B cell (primary cell): ENCODE measurements around the gene BLCAP. TPM values are rescaled to one million over a fixed set of nuclear protein-coding genes. Genes with fewer than 3 reads are reported as not detected.
A peak's percentile ranks its signal among the peaks of the same experiment; 100 is the strongest.

Experiments used
- ATAC-seq: fragments of 200-7000 bp; cut with Tn5 transposase; one replicate; pipeline ENCODE4 v1.10.0; 2021; ENCODE audit warnings: low read depth, mild to moderate bottlenecking, moderate number of reproducible peaks, moderate library complexity
- CTCF ChIA-PET: fragments of 350-600 bp; sonication (Branson Sonifier 250); formaldehyde crosslinking; loops from one replicate; lab custom pipeline; 2021; ENCODE audit warnings: antibody characterized with exemption, inconsistent platforms; lab: Charles Lee
- POLR2A ChIA-PET: fragments of 350-600 bp; sonication (Branson Sonifier 250); formaldehyde crosslinking; loops from one replicate; lab custom pipeline; 2021; ENCODE audit warnings: antibody characterized with exemption; lab: Charles Lee
- DNase-seq: peaks from one replicate; pipeline ENCODE4 v3.0.0; 2013
- H2AFZ ChIP-seq: 2 replicates; pipeline ENCODE4 v1.6.1; 2012; ENCODE audit warnings: mild to moderate bottlenecking, low read depth, low read length; ENCODE audit not compliant: insufficient read depth, poor library complexity, severe bottlenecking
- H3K27ac ChIP-seq, 2 donors: 1 replicate in 1 of 2; 2 replicates in 1 of 2; pipeline ENCODE4 v1.5.1; 2012 to 2013; ENCODE audit warnings: low read length in 2 of 2, mild to moderate bottlenecking in 2 of 2, moderate library complexity in 1 of 2
- H3K27me3 ChIP-seq, 4 experiments: fragments of 200-600 bp in 1 of 4; sonication (generic) in 1 of 4; replicated peaks in 1 of 4; 1 replicate in 2 of 4; 2 replicates in 2 of 4; pipeline versions ENCODE4 v1.6.1 to v1.7.0; 2013 to 2016; ENCODE audit warnings: low read length in 3 of 4, mild to moderate bottlenecking in 2 of 4, mixed read lengths in 1 of 4, moderate library complexity in 1 of 4; ENCODE audit not compliant: insufficient read depth in 4 of 4, control insufficient read depth in 3 of 4; ENCODE audit errors: control extremely low read depth in 1 of 4
- H3K36me3 ChIP-seq, 2 experiments: replicated peaks in 1 of 2; 1 replicate in 1 of 2; 2 replicates in 1 of 2; pipeline versions ENCODE4 v1.6.1 to v1.7.1; 2013; ENCODE audit warnings: low read length in 1 of 2; ENCODE audit not compliant: insufficient read depth in 2 of 2, control insufficient read depth in 1 of 2; ENCODE audit errors: control extremely low read depth in 1 of 2, extremely low read depth in 1 of 2
- H3K4me1 ChIP-seq, 2 donors: fragments of 200-600 bp in 1 of 2; sonication (generic) in 1 of 2; 1 replicate in 1 of 2; 2 replicates in 1 of 2; pipeline versions ENCODE4 v1.5.1 to v1.6.1; 2013 to 2017; ENCODE audit warnings: low read length in 2 of 2; ENCODE audit not compliant: control insufficient read depth in 2 of 2, insufficient read depth in 2 of 2
- H3K4me2 ChIP-seq: replicated peaks from 2 replicates; pipeline ENCODE3; 2012; ENCODE audit warnings: mild to moderate bottlenecking, low read depth, low read length; ENCODE audit not compliant: poor library complexity, severe bottlenecking
- H3K4me3 ChIP-seq, 5 experiments: fragments of 200-600 bp in 1 of 5; sonication (generic) in 1 of 5; 1 replicate in 3 of 5; 2 replicates in 2 of 5; pipeline versions ENCODE4 v1.5.1 to v1.7.0; 2011 to 2016; ENCODE audit warnings: low read length in 4 of 5, mild to moderate bottlenecking in 4 of 5, low read depth in 2 of 5, control low read depth in 1 of 5, moderate library complexity in 1 of 5; ENCODE audit not compliant: insufficient read depth in 1 of 5; ENCODE audit errors: control extremely low read depth in 1 of 5, extremely low read depth in 1 of 5
- H3K79me2 ChIP-seq: fragments of 200-600 bp; sonication (generic); one replicate; pipeline ENCODE4 v1.6.0; 2016; ENCODE audit warnings: low read length; ENCODE audit not compliant: control insufficient read depth, insufficient read depth
- H3K9ac ChIP-seq: fragments of 200-600 bp; sonication (generic); 2 replicates; pipeline ENCODE4 v1.6.1; 2017; ENCODE audit warnings: mild to moderate bottlenecking, low read length, moderate library complexity
- H3K9me3 ChIP-seq, 3 donors: one replicate each; pipeline versions ENCODE4 v1.6.1 to v1.7.1; 2013; ENCODE audit warnings: low read length in 2 of 3; ENCODE audit not compliant: control insufficient read depth in 2 of 3, insufficient read depth in 1 of 3; ENCODE audit errors: control extremely low read depth in 1 of 3
- H4K20me1 ChIP-seq: 2 replicates; pipeline ENCODE4 v1.6.0; 2012; ENCODE audit warnings: mild to moderate bottlenecking, low read length; ENCODE audit not compliant: insufficient read depth, control insufficient read depth, poor library complexity, severe bottlenecking
- H3K27ac Mint-ChIP-seq: one replicate; pipeline ENCODE4 v1.8.0; 2021; ENCODE audit warnings: mixed read lengths
- H3K27me3 Mint-ChIP-seq: one replicate; pipeline ENCODE4 v1.8.0; 2021; ENCODE audit warnings: mixed read lengths
- H3K4me1 Mint-ChIP-seq: one replicate; pipeline ENCODE4 v1.8.0; 2021; ENCODE audit warnings: mixed read lengths
- H3K4me3 Mint-ChIP-seq: one replicate; pipeline ENCODE4 v1.8.0; 2021; ENCODE audit warnings: mixed read lengths
- H3K9me3 Mint-ChIP-seq: one replicate; pipeline ENCODE4 v1.8.0; 2022; ENCODE audit warnings: mixed read lengths; ENCODE audit not compliant: insufficient read depth
- EZH2 ChIP-seq: IDR thresholded peaks from 2 replicates; pipeline ENCODE4 v1.6.1; 2012; ENCODE audit warnings: borderline replicate concordance, low read depth, mild to moderate bottlenecking, moderate library complexity, low read length; ENCODE audit not compliant: insufficient read depth, poor library complexity, severe bottlenecking
- WGBS: methylation state at CpG from one replicate; pipeline ENCODE4 v1.1.5; 2013; ENCODE audit warnings: missing lambda C conversion rate; ENCODE audit not compliant: insufficient coverage; 5-methylcytosine and 5-hydroxymethylcytosine counted together
- intact Hi-C: fragments of 100-400 bp; cut with micrococcal nuclease; formaldehyde crosslinking; loops from one replicate; pipeline ENCODE4 v1.10.0; 2022
- polyA plus RNA-seq: library from polyadenylated mRNA; depleted of rRNA; stranded (reverse); fragments of >200 nt; gene quantifications from 2 replicates; pipeline ENCODE4 v1.2.3, GENCODE V29; 2012
- total RNA-seq, 2 donors: library from RNA; stranded (reverse); fragments of 120-200 nt in 1 of 2; gene quantifications; 1 replicate in 1 of 2; 2 replicates in 1 of 2; pipeline versions ENCODE4 v1.2.3 to v1.2.4, GENCODE V29; 2013 to 2022
- TF ChIP-seq, protein P1 (sequence below): fragments of 200-600 bp; IDR thresholded peaks from one replicate; pipeline ENCODE4 v1.8.0; 2022; ENCODE audit warnings: antibody characterized with exemption, mild to moderate bottlenecking

The BLCAP gene
- total and polyA plus RNA-seq, 2 donors (not counting 1 experiment from before 2014, with no cell fraction given), result 56.2 to 188 TPM

GRCh38 chr20:37534401-37535157, 6.9 kb upstream of the BLCAP start:
- Histone ChIP-seq H3K4me3 (no peak overlapping the region), H3K9ac (no peak overlapping the region), H3K27me3 (no peaks in the 10 kb centered on the region), H3K27ac (peak overlapping the region; percentile 2 to 71), H3K36me3 (no peaks in the 10 kb centered on the region), H3K4me2 (peak overlapping the region; percentile 12), H3K79me2 (no peaks in the 10 kb centered on the region), H3K4me1 (peaks cover 4 to 5% of the 10 kb centered on the region in 2 donors), H4K20me1 (no peaks in the 10 kb centered on the region), H3K9me3 (no peaks in the 10 kb centered on the region), H2AFZ (no peak overlapping the region)
- peak; percentile 91 for DNase-seq
- ChIA-PET POLR2A (interaction anchor here (0.5 to 1.1 kb wide), 4 partner anchors 18 to 334 kb away, joined by 3 to 7 read pairs (median 6); no protein-coding TSS in a partner anchor), CTCF (interaction anchor here (0.5 to 9.8 kb wide), 28 partner anchors 8 to 938 kb away, joined by 3 to 307 read pairs (median 4); partner anchors contain the start of genes MANBAL, MROH8, RALGAPB and RPN2)
- peak; percentile 98 for ATAC-seq
- TF ChIP-seq, protein P1, sequence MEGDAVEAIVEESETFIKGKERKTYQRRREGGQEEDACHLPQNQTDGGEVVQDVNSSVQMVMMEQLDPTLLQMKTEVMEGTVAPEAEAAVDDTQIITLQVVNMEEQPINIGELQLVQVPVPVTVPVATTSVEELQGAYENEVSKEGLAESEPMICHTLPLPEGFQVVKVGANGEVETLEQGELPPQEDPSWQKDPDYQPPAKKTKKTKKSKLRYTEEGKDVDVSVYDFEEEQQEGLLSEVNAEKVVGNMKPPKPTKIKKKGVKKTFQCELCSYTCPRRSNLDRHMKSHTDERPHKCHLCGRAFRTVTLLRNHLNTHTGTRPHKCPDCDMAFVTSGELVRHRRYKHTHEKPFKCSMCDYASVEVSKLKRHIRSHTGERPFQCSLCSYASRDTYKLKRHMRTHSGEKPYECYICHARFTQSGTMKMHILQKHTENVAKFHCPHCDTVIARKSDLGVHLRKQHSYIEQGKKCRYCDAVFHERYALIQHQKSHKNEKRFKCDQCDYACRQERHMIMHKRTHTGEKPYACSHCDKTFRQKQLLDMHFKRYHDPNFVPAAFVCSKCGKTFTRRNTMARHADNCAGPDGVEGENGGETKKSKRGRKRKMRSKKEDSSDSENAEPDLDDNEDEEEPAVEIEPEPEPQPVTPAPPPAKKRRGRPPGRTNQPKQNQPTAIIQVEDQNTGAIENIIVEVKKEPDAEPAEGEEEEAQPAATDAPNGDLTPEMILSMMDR, result peak; percentile 84
- no peak for TF ChIP-seq EZH2
- Mint-ChIP-seq H3K4me3 (no peak overlapping the region), H3K27me3 (peaks cover 12% of the 10 kb centered on the region), H3K9me3 (no peaks in the 10 kb centered on the region), H3K4me1 (peaks cover 12% of the 10 kb centered on the region), H3K27ac (peak overlapping the region; percentile 87)
- intact Hi-C loops, result loop anchor here (1.0 kb wide), 5 partner anchors 8 to 339 kb away; no protein-coding TSS in a partner anchor
- WGBS, result 0% methylated on average over 1 of the region's 6 CpGs
